Renal cortical epithelial cell (primary cell): ENCODE results near the gene ISG20. TPM values are rescaled to one million over a fixed set of nuclear protein-coding genes. Genes with fewer than 3 reads are reported as not detected.
"Not testable (repeated sequence)": the region's sequence is repeated elsewhere in the genome, so short reads cannot be mapped to it uniquely, and the experiment has no call there.

Experiments used
- DNase-seq: peaks from one replicate; pipeline ENCODE4 v3.0.0-alpha.2; 2011; ENCODE audit warnings: low read depth
- total RNA-seq: library from RNA; depleted of rRNA; stranded (reverse); fragments of >200 nt; gene quantifications from 2 replicates; pipeline ENCODE4 v1.2.3, GENCODE V29; 2014

ISG20 gene
- total RNA-seq, 1 donor from 2014 or later = 2.1 TPM

DNA sequence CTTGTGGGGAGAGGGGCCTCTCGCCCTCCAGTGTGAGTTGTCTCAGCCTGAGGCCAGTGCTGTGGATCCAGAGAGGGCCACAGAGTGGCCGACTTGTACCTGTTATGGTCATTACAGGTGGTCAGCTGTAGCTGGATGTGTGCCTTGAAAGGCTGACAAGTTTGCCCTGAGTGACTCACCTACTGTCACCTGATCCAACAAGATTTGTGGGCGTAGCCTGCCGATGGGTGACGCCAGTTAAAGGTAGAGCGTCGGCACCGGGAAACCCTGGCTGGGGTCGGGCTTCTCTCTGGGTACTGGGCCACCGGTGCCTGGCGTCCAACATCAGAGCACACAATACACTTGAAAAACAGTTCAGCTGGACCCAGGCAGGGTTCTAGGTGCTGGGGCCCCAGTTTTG lies 2.8 kb upstream of the ISG20 start:
- peak; percentile 49 for DNase-seq

DNA sequence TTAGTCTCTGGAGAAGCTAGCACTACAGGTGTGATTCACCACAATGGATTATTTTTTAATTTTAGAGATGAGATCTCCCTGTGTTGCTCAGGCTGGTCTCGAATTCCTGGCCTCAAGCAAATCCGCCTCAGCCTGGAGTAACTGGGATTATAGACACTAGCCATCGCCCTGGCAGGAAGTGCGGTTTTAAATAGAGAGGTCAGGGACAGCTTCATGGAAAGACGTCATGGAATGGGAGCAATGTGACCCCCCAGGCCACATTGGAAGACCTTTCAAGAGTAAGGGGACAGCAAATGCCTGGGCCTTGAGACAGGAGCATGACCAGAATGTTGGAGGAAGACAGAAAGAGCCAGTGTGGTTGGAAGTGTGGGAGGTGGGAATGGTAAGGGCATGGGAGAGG lies 2.2 kb upstream of the ISG20 start:
- DNase-seq = no peak

DNA sequence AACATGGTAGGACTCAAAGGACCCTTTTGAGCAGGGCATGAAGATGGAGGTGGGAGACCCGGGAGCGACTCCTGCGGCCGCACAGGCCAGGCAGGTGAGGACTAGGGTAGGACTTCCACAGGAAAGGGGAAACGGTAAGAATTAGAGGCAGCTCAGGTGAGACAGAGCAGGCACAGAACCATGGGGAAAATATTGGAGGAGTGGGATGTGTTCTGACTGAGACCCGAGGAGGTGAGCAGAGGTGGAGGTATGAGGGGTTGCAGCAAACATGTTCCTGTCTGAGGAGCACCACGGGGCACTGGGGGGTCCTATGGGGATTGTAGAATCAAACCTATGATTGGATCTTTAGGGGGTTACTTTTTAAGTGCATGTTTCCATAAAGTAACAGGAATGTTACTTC lies 1.4 kb upstream of the ISG20 start:
- DNase-seq = no peak

DNA sequence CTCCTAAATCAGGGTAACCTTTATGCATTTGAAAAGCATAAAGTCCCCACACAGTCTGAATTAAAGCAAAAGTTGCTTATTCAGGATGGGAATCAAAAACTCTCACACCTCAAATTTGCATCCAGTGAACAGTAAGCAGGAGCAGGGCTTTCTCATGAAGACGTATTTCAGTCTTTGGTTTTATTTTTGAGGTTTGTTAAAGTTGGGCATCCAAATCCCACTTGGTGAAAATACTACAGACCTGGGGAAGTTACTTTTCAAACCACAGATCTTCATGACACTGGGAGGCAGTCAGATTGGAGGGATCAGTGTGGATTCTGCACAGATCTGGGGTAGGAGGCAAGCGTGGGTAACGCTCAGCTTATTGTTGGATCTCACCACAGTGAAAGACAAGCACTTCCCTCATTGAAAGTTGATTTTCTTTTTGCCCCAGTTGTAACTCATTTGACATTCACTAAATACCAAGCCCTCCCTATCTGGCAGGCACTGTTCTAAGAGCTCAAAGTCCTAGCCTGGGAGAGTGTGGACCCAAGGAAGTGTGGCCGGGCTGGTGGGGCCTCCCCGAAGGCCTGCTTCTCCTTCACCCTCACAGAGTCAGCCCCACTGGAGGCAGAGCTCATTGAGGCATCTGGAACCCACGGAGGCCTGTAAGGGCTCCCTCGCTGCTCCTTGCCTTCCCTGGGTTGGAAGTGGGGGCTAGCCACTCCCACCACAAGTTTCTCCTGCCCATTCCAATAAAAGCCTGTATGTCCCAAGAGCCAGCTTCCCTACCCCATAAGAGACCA lies 783 bp upstream of the ISG20 start:
- DNase-seq = peak; percentile 58

DNA sequence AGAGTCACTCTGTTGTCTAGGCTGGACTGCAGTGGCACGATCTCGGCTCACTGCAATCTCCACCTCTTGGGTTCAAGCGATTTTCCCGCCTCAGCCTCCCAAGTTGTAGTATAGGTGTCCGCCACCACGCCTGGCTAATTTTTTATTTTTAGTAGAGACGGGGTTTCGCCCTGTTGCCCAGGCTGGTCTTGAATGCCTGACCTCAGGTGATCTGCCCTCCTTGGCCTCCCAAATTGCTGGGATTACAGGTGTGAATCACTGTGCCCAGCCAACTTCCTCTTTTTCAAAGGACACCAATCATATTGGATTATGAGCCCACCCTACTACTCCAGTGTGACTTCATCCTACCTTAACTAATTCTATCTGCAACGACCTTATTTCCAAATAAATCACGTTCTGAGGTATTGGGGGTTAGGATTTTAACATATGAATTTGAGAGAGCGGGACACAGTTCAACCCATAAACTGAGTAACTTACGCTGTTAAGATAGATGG lies 3.2 kb downstream of the ISG20 start:
- DNase-seq = no peak

DNA sequence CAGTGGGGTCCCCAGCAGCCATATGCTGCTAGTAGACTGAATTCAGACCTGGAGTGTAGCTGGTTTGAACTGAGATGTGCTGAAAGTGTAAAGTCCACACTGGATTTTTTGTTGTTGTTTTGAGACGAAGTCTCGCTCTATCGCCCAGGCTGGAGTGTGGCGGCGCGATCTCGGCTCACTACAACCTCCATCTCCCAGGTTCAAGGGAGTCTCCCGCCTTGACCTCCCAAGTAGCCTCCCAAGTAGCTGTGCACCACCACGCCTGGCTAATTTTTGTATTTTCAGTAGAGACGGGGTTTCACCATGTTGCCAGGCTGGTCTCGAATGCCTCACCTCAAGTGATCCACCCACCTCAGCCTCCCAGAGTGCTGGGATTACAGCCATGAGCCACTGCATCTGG lies 3.7 kb downstream of the ISG20 start:
- not testable (repeated sequence) for DNase-seq

DNA sequence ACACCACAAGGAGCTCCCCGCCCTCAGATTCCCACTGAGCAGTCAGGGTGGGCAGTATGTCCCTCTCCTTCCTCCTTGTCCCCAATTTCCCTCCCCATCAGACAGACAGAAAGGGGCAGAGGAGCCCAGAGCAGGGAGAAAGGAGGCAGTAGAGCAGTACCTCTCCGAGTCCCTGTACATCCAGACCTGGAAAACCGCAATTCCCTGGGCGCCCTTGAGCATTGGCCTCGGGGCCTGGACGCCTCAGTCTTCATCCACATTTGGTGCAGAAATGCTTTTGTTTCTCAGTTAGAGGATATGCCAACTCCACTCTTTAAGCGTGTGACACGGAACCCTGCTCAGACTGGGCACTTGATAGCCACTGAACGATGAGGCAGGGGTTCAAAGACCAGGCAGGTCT lies 5.9 kb downstream of the ISG20 start:
- DNase-seq = no peak

DNA sequence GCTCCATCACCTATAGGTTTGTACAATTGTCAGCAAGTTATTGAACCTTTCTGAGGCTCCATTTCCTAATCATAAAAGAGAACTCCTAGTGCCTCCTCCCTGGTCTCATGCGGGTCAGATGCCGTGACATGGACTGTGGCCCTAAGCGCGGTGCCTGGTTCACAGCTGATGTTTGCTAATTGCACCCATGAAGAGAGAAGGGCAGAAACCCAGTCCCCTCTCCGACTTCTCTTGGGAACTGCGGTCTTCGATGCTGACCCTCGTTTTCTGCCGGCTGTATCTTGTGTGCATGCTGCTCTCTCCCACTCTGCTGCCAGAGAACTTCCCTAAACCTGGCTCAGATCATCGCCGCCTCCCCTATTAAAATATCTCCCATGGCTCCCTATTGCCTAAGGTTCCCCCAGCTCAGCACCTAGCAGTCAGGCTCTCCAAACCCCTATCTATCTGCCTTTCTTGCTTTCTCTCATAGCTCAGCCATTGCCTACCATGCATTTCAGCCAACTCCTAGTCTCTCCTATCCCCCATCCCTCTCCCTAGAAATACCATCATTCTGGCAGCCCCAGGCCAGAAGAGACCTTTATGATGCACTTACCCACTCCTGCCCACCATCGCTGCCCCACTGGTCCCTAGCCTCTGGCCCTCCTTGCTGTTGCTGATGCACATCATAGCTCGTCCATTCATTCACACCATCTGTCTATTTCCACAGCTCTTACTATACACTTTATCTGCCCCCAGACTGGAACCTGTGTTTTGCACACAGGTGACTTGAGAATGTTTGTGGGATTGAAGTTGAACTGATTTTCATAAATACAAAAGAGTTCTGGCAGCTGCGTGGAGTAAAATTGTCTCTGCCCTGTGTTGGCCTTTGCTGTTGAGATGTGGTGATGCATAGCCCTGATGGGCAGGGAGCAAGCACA lies 6.6 kb downstream of the ISG20 start:
- no peak for DNase-seq

DNA sequence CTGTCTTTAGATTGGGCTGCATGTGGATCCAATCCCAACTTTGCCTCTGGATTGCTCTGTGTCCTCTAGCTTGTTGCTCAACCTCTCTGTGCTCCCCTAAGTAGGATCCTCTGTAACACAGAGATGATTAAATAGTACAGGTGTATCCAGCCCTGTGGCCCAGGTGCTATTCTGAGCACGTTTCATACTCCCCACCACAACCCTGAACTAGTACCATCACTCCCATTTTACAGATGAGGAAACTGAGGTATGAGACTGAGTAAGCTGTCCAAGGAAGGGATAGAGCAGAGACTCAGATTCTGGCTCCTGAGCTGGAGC lies 7.2 kb downstream of the ISG20 start:
- DNase-seq = no peak

DNA sequence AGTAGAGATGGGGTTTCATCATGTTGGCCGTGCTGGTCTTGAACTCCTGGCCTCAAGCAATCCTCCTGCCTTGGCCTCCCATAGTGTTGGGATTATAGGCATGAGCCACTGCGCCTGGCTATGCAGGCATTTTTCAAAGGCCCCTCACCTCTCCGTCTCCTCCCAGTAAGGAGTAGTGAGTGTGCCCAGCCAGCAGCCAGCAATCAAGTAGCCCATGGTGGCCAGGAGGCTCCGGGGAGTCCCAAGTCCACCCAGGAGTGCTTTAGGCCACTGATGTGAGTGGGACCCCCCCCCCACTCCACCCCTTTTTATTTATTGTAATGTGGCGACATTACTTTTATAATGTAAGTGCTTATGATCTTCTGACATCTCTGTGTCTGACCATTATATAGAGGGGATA lies 8.1 kb downstream of the ISG20 start:
- DNase-seq = no peak

DNA sequence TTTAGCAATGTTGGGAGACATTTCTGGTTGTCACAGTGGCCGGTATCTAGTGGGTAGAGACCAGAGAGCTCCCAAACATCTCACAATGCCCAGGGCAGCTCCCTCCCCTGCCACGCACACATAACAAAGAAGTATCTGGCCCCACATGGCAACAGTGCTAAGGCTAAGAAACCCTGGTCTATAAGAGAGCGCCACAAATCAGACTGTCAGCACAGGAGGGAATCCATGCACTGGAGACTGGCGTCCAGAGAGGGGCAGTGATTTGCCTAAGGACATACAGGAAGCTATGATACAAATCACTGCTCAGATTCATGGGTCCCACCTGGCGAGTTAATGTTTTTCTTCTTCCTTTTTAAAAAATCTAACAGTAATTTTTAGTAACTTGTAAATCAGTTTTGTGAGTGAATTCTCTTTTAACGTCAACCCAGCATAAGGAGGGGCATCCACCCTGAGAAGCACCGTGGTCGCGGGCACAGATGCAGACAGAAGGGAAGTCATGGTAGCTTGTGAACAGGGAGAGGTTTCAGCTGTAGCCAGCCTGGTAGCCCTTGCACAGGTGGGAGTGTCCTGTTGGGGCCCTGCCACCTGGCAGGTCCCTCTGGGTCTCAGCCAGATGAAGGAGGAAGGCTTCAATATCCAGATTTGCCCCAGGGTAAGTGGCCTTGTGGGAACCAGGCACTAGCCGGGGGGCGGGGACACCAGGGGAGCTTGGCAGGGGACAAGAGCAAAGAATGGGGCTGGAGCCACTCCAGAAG lies 8.7 kb downstream of the ISG20 start:
- no peak for DNase-seq

DNA sequence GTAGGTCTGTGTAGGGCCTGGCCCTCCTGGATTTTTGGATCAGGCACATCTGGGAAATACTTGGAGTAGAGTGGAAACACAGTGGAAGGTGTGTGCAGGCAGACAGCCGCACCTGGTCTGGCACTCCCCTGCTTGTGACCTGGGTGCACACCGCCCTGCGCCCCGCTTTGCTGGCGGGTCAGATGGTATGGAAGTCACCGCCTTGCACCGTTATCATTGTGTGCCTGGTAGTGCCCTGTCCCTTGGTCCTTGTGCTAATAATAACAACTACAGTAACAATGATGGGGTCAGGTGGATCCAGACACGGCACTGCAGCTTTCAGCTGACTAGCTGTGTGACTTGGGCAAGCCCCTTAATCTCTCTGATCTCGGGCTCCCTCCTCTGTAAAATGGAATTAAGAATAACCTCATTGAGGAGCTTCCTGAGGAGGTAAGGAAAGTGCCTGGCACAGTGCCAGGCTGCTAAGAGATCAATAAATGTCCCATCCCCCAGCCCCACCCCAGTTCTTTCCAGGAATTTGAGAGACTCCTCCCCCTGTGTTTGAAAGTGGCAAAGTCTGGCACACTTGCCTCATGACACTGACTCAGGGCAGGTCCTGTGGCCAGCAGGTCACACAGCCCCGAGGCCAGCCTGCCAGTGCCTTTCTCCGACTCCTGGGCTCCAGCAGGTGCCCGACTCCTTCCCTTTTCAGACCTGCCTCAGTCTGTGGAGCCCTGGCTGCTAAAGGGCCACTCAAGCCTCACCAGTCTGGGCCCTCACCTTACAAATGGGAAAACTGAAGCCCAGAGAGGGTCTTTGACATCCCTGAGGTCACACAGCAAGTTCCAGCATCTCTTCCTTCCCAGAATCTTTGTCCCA lies 9.8 kb downstream of the ISG20 start:
- DNase-seq = peak; percentile 60

DNA sequence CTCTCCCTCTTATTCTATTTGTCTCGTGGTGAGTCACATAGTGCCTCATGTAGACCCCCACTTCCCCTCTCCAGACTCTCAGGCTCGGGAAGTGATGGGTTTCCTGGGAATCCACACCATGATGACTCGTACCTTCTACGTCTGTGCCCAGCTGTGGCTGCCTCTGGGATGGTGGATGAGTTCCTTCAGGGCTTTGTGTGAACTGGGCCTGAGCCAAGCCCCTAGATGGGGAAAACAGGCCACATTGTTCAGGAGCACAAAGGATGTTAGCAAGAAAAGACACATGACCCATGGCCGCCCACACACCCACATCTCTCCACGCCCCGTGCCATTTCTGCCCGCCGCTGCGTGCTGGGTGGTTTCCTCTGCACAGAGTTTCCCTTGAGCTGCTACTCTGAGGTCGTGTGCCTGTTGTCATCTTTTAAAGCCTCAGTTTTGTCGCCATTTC lies 10.5 kb downstream of the ISG20 start:
- peak; percentile 89 for DNase-seq

DNA sequence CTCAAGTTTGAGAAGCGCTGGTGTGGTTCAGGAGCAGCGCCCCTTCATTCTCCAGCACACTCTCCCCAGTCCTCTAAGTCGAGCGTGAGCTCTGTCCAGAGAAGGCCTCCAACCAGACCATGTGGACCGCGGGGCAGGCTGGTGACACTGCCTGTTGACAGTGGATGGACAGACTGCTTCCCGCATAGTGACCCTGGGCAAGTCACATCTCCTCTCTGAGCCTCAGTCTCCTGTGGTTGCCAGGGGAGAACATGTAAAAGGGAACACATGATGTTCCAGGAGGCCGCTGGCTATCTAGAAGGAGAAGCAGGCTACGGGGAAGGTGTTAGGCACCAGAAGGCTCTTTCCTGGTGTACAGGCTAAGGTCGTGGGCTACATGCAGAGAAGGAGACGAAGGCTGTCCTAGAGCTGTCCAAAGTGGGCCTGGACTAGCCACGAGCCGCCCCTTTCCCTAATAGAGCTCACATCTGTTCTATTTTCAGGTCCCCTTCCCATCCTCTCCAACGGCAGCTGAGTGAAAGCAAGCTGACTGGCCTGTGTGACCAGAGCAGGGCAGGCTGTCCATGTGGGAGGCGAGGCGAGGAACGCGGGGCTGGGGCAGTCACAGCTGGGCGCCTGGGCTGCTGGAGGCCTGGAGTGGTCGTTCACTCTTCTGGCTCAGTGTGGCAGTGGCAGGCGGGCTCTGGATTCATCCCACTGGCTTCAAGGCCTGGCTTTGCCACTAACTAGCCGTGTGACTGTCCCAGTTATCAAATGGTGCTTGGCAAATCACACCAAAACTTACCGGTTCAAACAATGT lies 11.1 kb downstream of the ISG20 start:
- DNase-seq = no peak

DNA sequence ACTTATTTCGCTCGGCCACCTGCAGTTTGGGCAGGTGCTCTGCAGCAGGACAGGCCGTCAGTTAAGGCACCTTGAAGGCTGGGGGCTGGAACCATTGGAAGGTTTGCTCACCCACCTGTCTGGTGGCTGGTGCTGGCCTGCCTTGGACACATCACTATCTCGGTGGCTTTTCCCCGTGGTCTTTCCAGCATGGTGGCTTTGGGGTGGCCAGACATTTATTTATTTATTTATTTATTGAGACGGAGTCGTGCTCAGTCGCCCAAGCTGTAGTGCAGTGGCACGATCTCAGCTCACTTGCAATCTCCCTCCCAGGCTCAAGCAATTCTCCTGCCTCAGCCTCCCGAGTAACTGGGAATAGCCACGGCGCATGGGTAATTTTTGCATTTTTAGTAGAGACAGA lies 11.7 kb downstream of the ISG20 start:
- no peak for DNase-seq

DNA sequence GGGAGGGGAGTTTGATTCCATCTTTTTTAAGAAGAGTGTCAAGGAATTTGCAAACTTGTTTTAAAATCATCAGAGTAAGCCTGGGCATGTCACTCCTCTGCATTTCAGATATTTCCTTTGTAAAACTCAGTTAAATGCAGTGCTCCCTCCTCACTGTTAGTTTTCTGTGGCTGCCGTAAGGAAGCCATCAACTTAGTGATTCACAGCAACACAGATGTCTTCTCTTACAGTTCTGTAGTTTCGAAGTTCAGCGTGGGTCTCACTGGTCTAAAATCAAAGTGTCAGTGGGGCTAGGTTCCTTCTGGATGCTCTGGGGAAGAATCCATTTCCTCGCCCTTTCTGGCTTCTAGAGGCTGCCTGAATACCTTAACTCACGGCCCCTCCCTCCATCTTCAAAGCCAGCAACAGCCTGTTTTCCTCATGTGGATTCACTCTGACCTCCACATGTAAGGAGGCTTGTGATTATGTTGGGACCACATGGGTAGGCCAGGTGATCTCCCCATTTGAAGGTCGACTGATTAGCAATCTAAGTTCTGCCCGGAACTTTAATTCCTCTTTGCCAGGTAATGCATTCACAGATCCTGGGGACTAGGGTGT lies 12.4 kb downstream of the ISG20 start:
- no peak for DNase-seq

DNA sequence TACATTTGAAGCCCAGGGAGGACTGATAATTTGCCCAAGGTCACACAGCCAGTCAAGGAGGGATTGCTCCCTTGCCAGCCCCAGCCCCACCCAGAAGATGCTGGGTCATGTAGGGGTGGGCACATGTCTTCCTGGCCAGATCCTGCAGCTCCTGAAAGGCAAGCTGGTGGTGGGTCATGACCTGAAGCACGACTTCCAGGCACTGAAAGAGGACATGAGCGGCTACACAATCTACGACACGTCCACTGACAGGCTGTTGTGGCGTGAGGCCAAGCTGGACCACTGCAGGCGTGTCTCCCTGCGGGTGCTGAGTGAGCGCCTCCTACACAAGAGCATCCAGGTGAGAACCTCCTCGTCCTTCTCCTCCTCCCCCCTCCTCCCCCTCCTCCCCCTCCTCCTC lies 13.2 kb downstream of the ISG20 start:
- no peak for DNase-seq

DNA sequence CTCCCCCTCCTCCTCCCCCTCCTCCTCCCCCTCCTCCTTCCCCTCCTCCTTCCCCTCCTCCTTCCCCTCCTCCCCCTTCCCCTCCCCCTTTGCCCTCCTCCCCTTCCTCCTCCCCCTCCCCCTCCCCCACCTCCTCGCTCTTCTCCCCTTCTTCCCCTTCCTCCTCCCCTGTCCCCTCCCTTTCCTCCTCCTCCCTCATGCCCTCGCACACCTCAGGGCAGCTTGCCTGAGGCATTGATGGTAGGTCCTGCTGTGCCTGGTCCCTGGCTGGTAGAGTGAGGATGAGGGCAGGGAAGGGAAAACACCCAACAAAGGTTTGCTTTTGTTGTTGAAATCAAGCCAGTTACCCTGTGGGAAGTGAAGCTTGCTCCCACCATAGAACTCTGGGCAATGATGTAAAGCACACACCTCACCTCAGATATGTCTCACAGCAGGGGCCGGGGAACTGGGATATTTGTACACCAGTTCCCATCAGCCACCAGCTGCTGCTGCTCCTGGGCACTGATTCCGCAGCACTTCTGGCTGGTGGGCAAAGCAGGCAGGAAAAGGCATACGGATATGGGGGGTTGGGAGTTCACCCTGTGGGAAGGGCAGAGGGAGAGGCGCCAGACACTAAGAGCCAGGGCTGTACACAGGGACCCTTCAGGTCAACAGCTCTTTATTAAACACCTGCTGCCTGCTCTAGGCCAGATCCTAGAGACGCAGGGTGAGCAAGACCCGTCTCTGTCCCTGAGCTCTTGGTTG lies 13.8 kb downstream of the ISG20 start:
- no peak for DNase-seq
